Muscle of back (tissue), 11 donors: Measurements from ENCODE around the gene ZNF277. TPM values are rescaled to one million over a fixed set of nuclear protein-coding genes. Genes with fewer than 3 reads are reported as not detected.

Experiments
- DNase-seq, 3 donors: peaks; one replicate each; pipeline versions ENCODE4 v3.0.0 to v3.0.0-alpha.2; 2013
- polyA plus RNA-seq, 10 donors: library from polyadenylated mRNA; unstranded; fragments of 120-200 nt; gene quantifications; one replicate each; pipeline ENCODE4 v1.2.1, GENCODE V29; 2013; ENCODE audit not compliant: insufficient read length in 10 of 10

Gene ZNF277
- polyA plus RNA-seq, 10 donors: 20.8 to 28.4 (median 25.7) TPM

DNA sequence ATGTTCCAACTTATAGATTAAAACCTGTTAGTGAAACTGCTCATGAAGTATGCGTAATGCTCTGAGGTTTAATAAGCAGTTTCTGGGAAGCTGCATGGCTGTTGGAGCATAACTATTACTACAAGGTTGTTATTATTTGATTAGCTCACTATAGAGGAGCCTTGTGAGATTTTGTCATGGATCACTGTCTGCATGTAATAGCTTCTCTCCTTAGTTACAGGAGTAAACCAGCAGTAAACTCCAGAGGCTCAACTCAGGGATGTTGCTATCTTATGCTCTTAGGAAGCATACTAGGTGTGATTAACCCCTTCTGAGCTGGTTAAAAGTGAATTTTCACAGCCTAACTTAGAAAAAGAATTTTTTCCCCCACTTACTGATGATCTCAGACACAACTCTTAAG lies 180.1 kb downstream of the ZNF277 start:
- no peak for DNase-seq

DNA sequence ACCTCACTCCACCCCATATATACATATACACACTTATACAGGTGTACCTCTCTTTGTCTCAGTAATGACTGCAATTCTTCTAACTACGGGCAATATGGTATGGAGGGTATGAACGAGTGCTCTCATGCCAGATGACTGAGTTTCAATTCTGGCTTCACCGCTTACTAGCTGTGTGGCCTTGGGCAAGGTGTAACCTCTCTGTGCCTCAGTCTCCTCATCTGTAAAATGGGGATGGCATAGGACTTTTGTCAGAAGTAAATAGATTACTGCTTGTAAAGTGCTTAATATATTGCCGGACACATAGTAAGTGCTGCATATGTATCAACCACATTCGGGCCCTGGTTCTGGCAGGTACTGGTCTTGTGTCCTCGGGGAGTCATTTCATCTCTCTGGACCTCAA lies 183.7 kb downstream of the ZNF277 start:
- DNase-seq: no peak

- peak in 2 of 3 donors; percentile 46 to 74 for DNase-seq
These were observed 184.8 kb downstream of the ZNF277 start for GRCh38 chr7:112391079-112391821.

DNA sequence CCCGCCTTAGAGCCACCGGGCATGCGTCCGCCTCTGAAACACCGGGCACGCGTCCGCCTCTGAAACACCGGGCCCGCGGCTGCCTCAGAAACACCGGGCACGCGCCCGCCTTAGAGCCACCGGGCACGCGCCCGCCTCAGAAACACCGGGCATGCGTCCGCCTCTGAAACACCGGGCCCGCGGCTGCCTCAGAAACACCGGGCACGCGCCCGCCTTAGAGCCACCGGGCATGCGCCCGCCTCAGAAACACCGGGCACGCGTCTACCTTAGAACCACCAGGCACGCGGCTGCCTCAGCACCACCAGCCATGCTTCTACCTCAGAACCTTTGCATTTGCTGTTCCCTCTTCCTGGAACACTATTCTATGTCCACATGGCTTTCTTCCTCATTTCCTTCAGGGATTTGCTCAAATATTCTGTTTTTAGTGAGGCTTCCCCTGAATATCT lies 185.4 kb downstream of the ZNF277 start:
- DNase-seq: peak; percentile 28 to 72 (median 33)

Other genes starting within 250 kb of the ZNF277 start
- gene DOCK4, start 296 bp upstream of the ZNF277 start, polyA plus RNA-seq: 10 to 100 TPM in 7 of 10 donors, 1 to 10 TPM in 3; 8.2 to 16.1 (median 11.7) TPM
- gene IFRD1, start 243.8 kb downstream of the ZNF277 start, polyA plus RNA-seq: 10 to 100 TPM; 21.1 to 34.4 (median 30.1) TPM